Measurements from ENCODE around the gene NAGLU. TPM values are rescaled to one million over a fixed set of nuclear protein-coding genes. Genes with fewer than 3 reads are reported as not detected.

The NAGLU gene
- total and polyA plus RNA-seq, 2 of the 13 experiments (the other 11 are each of a cell fraction or from before 2014, with no cell fraction given) = 28.2 to 40.1 TPM

- TF ChIP-seq CEBPZ (IDR thresholded peaks at IDR 0.05; ENCODE audit: low read length) (no peak), BHLHE40 (IDR thresholded peaks at IDR 0.05; ENCODE audit: low read length) (peak; percentile 84), RELA (CRISPR knock-in tag; IDR thresholded peaks at IDR 0.05) (no peak), ZNF792 (CRISPR knock-in tag; IDR thresholded peaks at IDR 0.05) (peak; percentile 94), ZBED4 (CRISPR knock-in tag; IDR thresholded peaks at IDR 0.05; ENCODE audit: borderline replicate concordance) (peak; percentile 89; the same call in 1 of the 2 replicates), ZNF264 (CRISPR knock-in tag; IDR thresholded peaks at IDR 0.05) (peak; percentile 61; the same call in 1 of the 2 replicates), ZMYM2 (CRISPR knock-in tag; IDR thresholded peaks at IDR 0.05) (peak; percentile 87), GLI4 (CRISPR knock-in tag; IDR thresholded peaks at IDR 0.05; ENCODE audit: borderline replicate concordance) (peak; percentile 24; the same call in 1 of the 2 replicates), IKZF4 (CRISPR knock-in tag; IDR thresholded peaks at IDR 0.05; ENCODE audit: borderline replicate concordance, low read depth, not compliant biosample characterization) (no peak), ZHX1 (CRISPR knock-in tag; IDR thresholded peaks at IDR 0.05; ENCODE audit: low read depth) (peak; percentile 86), SIN3A (IDR thresholded peaks at IDR 0.05; ENCODE audit: borderline replicate concordance, low read depth, low read length) (no peak), CEBPB (IDR thresholded peaks at IDR 0.05; ENCODE audit: borderline replicate concordance, low read depth, low read length) (no peak), NCOA1 (CRISPR knock-in tag; IDR thresholded peaks at IDR 0.05) (no peak), TIGD3 (CRISPR knock-in tag; IDR thresholded peaks at IDR 0.05; ENCODE audit: borderline replicate concordance) (no peak), ZNF878 (CRISPR knock-in tag; IDR thresholded peaks at IDR 0.05) (peak; percentile 99), BRD4 (CRISPR knock-in tag; IDR thresholded peaks at IDR 0.05) (0 out of 2 replicates have a peak, but pooled peaks have one; percentile 19)
Observed at GRCh38 chr17:42541041-42541833, 5.2 kb downstream of the NAGLU start (continued).

Measured in HepG2 (cell line).